Transverse colon (tissue), 3 donors: ENCODE data around the gene TRPM3.

Experiments
- EP300 ChIP-seq: sonication (generic); formaldehyde crosslinking; IDR thresholded peaks from one replicate; pipeline ENCODE4 v1.6.1; 2017; ENCODE audit warnings: antibody characterized with exemption, low read depth
- TF ChIP-seq, protein P1 (sequence below), 5 experiments: fragments of 200-600 bp in 3 of 5; fragments of 450-650 bp in 2 of 5; sonication (generic) in 3 of 5; IDR thresholded peaks; 1 replicate in 2 of 5; 2 replicates in 3 of 5; pipeline ENCODE4 v1.5.1; 2016 to 2017; ENCODE audit warnings: antibody characterized with exemption in 5 of 5, inconsistent platforms in 3 of 5, mild to moderate bottlenecking in 2 of 5, moderate library complexity in 1 of 5

DNA sequence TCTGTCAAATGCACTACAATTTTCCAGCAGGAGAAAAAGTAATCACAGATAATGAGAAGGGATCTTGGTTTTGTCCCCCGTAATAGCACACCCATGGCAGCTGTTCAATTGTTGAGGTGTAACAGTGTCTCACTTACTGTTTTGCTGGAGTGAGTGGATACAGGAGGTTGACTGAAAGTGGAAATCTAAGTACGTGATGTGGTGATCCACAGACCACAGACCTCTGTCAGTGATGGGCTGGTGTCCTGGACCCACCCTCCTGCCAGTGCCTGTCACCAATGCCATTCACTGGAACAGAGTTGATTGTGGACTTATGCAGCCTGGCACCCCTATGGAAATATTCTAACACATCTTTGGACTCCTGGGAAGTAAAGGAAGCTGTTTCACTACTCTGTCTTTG is 261.7 kb downstream of the TRPM3 start:
- TF ChIP-seq EP300 = no peak
- TF ChIP-seq, protein P1, sequence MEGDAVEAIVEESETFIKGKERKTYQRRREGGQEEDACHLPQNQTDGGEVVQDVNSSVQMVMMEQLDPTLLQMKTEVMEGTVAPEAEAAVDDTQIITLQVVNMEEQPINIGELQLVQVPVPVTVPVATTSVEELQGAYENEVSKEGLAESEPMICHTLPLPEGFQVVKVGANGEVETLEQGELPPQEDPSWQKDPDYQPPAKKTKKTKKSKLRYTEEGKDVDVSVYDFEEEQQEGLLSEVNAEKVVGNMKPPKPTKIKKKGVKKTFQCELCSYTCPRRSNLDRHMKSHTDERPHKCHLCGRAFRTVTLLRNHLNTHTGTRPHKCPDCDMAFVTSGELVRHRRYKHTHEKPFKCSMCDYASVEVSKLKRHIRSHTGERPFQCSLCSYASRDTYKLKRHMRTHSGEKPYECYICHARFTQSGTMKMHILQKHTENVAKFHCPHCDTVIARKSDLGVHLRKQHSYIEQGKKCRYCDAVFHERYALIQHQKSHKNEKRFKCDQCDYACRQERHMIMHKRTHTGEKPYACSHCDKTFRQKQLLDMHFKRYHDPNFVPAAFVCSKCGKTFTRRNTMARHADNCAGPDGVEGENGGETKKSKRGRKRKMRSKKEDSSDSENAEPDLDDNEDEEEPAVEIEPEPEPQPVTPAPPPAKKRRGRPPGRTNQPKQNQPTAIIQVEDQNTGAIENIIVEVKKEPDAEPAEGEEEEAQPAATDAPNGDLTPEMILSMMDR (IDR thresholded peaks at IDR 0.05) = no peak
